Skeletal muscle tissue (tissue), 4 donors: ENCODE measurements around the gene LYPD6B. TPM values are rescaled to one million over a fixed set of nuclear protein-coding genes. Genes with fewer than 3 reads are reported as not detected.

ENCODE experiments used
- H3K27ac ChIP-seq: one replicate; pipeline ENCODE4 v1.7.0; 2013; ENCODE audit warnings: mild to moderate bottlenecking, low read depth, low read length, inconsistent platforms
- H3K27me3 ChIP-seq, 3 donors: one replicate each; pipeline ENCODE4 v1.7.0; 2013; ENCODE audit warnings: low read length in 3 of 3; ENCODE audit not compliant: control insufficient read depth in 3 of 3, insufficient read depth in 3 of 3
- H3K36me3 ChIP-seq, 3 donors: one replicate each; pipeline ENCODE4 v1.7.0; 2013; ENCODE audit warnings: low read length in 3 of 3; ENCODE audit not compliant: control insufficient read depth in 3 of 3, insufficient read depth in 3 of 3
- H3K4me1 ChIP-seq, 3 donors: one replicate each; pipeline ENCODE4 v1.7.0; 2013; ENCODE audit warnings: low read length in 3 of 3, mild to moderate bottlenecking in 3 of 3; ENCODE audit not compliant: control insufficient read depth in 3 of 3, insufficient read depth in 3 of 3
- H3K4me3 ChIP-seq, 3 donors: one replicate each; pipeline ENCODE4 v1.7.0; 2013; ENCODE audit warnings: low read length in 3 of 3
- H3K9ac ChIP-seq, 3 donors: one replicate each; pipeline ENCODE4 v1.7.0; 2013; ENCODE audit warnings: low read length in 3 of 3, mild to moderate bottlenecking in 3 of 3, moderate library complexity in 2 of 3, low read depth in 1 of 3
- H3K9me3 ChIP-seq, 3 donors: one replicate each; pipeline ENCODE4 v1.7.0; 2013; ENCODE audit warnings: low read length in 3 of 3; ENCODE audit not compliant: control insufficient read depth in 3 of 3
- total RNA-seq: library from RNA; depleted of rRNA; stranded (reverse); fragments of >200 nt; gene quantifications from one replicate; pipeline ENCODE4 v1.2.3, GENCODE V29; 2014
- donor health status: Osteomylitis.

The LYPD6B gene
- total RNA-seq, 1 donor from 2014 or later: 0.52 TPM

- H3K36me3 ChIP-seq: no peaks in the 10 kb centered on the region
- H3K4me1 ChIP-seq: no peaks in the 10 kb centered on the region
Observed at GRCh38 chr2:149009576-149010461, 28.7 kb upstream of the LYPD6B start.

GRCh38 chr2:149012545-149012944, 26.0 kb upstream of the LYPD6B start:
- no peaks in the 10 kb centered on the region for H3K9me3 ChIP-seq
- no peak overlapping the region for H3K27ac ChIP-seq
- peaks cover 0 to 2% (median 0%) of the 10 kb centered on the region in 3 donors for H3K4me1 ChIP-seq
- peaks cover 0 to 4% (median 0%) of the 10 kb centered on the region in 3 donors for H3K27me3 ChIP-seq
- H3K36me3 ChIP-seq: no peaks in the 10 kb centered on the region
- H3K9ac ChIP-seq: no peak overlapping the region
- no peak overlapping the region for H3K4me3 ChIP-seq

More at GRCh38 chr2:149009576-149010461, 28.7 kb upstream of the LYPD6B start:
- Histone ChIP-seq H3K27ac (no peak overlapping the region), H3K4me3 (no peak overlapping the region), H3K9ac (no peak overlapping the region), H3K9me3 (no peaks in the 10 kb centered on the region), H3K27me3 (peaks cover 0 to 4% (median 0%) of the 10 kb centered on the region in 3 donors)

- Histone ChIP-seq H3K9me3 (no peaks in the 10 kb centered on the region), H3K4me3 (no peak overlapping the region), H3K4me1 (peaks cover 0 to 2% (median 0%) of the 10 kb centered on the region in 3 donors), H3K27me3 (no peaks in the 10 kb centered on the region), H3K36me3 (no peaks in the 10 kb centered on the region), H3K27ac (no peak overlapping the region), H3K9ac (no peak overlapping the region)
Observed at GRCh38 chr2:149015501-149015900, 23.0 kb upstream of the LYPD6B start.

- no peaks in the 10 kb centered on the region for H3K36me3 ChIP-seq
- no peak overlapping the region for H3K27ac ChIP-seq
- H3K9me3 ChIP-seq: no peaks in the 10 kb centered on the region
- no peak overlapping the region for H3K4me3 ChIP-seq
- no peak overlapping the region for H3K9ac ChIP-seq
- no peaks in the 10 kb centered on the region for H3K27me3 ChIP-seq
- H3K4me1 ChIP-seq: peaks cover 0 to 2% (median 0%) of the 10 kb centered on the region in 3 donors
Observed at GRCh38 chr2:149015926-149016563, 22.5 kb upstream of the LYPD6B start.

- H3K27me3 ChIP-seq: no peaks in the 10 kb centered on the region
- no peak overlapping the region for H3K27ac ChIP-seq
- no peaks in the 10 kb centered on the region for H3K9me3 ChIP-seq
- H3K4me1 ChIP-seq: peaks cover 0 to 2% (median 0%) of the 10 kb centered on the region in 3 donors
- peak overlapping the region in 1 of 3 donors; percentile 35 for H3K4me3 ChIP-seq
- no peaks in the 10 kb centered on the region for H3K36me3 ChIP-seq
- H3K9ac ChIP-seq: no peak overlapping the region
Observed at GRCh38 chr2:149017116-149017985, 21.1 kb upstream of the LYPD6B start.

GRCh38 chr2:149018981-149019380, 19.5 kb upstream of the LYPD6B start:
- Histone ChIP-seq H3K27me3 (no peaks in the 10 kb centered on the region), H3K9ac (no peak overlapping the region), H3K9me3 (no peaks in the 10 kb centered on the region), H3K36me3 (no peaks in the 10 kb centered on the region), H3K27ac (no peak overlapping the region), H3K4me3 (no peak overlapping the region), H3K4me1 (peaks cover 0 to 2% (median 0%) of the 10 kb centered on the region in 3 donors)

GRCh38 chr2:149019768-149020167, 18.7 kb upstream of the LYPD6B start:
- Histone ChIP-seq H3K9ac (no peak overlapping the region), H3K4me3 (no peak overlapping the region), H3K9me3 (no peaks in the 10 kb centered on the region), H3K36me3 (no peaks in the 10 kb centered on the region), H3K27ac (no peak overlapping the region), H3K27me3 (no peaks in the 10 kb centered on the region), H3K4me1 (peaks cover 0 to 2% (median 0%) of the 10 kb centered on the region in 3 donors)

- Histone ChIP-seq H3K9me3 (no peaks in the 10 kb centered on the region), H3K4me3 (no peak overlapping the region), H3K36me3 (no peaks in the 10 kb centered on the region), H3K9ac (no peak overlapping the region), H3K4me1 (peaks cover 0 to 2% (median 0%) of the 10 kb centered on the region in 3 donors), H3K27ac (no peak overlapping the region), H3K27me3 (no peaks in the 10 kb centered on the region)
Observed at GRCh38 chr2:149020432-149020851, 18.1 kb upstream of the LYPD6B start.

- no peaks in the 10 kb centered on the region for H3K36me3 ChIP-seq
- H3K27me3 ChIP-seq: no peaks in the 10 kb centered on the region
Observed at GRCh38 chr2:149021271-149021719, 17.2 kb upstream of the LYPD6B start.

More at GRCh38 chr2:149021271-149021719, 17.2 kb upstream of the LYPD6B start:
- Histone ChIP-seq H3K9ac (no peak overlapping the region), H3K4me3 (no peak overlapping the region), H3K9me3 (no peaks in the 10 kb centered on the region), H3K4me1 (peaks cover 0 to 2% (median 0%) of the 10 kb centered on the region in 3 donors), H3K27ac (no peak overlapping the region)
